Transverse colon (tissue), 3 donors: ENCODE data around the gene PSMG3.

Source experiments
- EP300 ChIP-seq: sonication (generic); formaldehyde crosslinking; IDR thresholded peaks from one replicate; pipeline ENCODE4 v1.6.1; 2017; ENCODE audit warnings: antibody characterized with exemption, low read depth
- POLR2A ChIP-seq: fragments of 450-650 bp; IDR thresholded peaks from one replicate; pipeline ENCODE4 v1.6.1; 2016; ENCODE audit warnings: antibody characterized with exemption, mild to moderate bottlenecking, moderate library complexity
- POLR2AphosphoS5 ChIP-seq, 3 donors: sonication (generic); formaldehyde crosslinking; IDR thresholded peaks; one replicate each; pipeline ENCODE4 v1.6.1; 2016; ENCODE audit warnings: antibody characterized with exemption in 3 of 3

DNA sequence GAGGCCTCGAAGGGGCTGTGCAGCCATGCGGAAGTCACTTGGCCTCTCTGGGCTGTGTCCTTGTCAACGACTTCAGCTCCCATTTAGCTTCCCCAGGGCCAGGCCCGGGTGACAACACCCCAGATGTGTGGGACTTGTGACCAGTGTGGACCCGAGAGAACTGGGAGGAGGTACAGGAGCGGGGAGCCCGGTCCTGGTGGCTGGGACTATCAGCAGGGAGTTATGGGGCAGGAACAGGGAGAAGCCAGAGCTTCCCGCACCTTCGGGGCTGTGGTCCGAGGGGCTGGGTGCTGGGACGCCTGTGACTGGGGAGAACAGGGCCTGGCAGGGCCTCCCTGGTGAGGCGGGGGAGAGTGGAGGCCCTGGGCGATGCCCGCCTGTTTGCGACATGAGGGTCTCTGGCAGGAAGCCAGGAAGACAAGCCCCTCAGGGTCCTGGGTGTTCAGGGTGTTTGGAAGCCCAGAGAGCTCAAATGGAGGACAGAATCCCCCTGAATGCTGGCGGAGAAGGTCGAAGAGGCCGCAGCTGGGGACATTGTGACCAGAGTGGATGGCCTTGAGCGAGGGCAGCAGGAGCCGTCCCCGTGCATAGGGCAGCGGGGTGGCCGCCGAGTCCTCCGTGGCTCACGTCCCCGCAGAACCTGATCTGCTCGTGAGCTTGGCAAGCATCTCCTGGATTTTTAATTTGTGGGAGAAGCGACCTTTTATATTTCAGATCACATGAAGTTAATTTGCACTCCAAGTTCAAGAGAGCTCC lies 30.0 kb upstream of the PSMG3 start:
- TF ChIP-seq EP300 (no peak), POLR2A (no peak), POLR2AphosphoS5 (IDR thresholded peaks at IDR 0.05) (no peak)
